ENCODE results near the gene ST3GAL4.

DNA sequence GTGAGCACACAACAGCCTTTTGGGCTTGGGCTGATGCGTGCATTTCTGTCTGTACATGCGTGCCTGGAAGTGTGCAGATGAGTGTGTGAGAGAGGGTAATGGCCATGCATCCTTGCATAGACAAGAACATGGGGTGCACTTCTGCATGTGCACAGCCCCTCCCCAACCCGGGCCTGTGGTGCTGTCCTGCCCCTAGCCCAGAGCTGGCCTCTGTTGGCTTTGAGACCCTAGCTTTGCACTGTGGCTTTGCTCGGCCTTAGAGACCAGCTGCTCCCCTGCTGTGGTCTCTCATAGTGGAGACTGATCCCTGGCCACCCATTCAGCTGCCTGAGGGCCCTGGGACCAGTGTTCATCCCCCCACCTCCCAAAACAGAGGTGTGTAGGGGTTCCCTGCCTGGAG lies 25.4 kb downstream of the ST3GAL4 start:
- TF ChIP-seq, protein P1, sequence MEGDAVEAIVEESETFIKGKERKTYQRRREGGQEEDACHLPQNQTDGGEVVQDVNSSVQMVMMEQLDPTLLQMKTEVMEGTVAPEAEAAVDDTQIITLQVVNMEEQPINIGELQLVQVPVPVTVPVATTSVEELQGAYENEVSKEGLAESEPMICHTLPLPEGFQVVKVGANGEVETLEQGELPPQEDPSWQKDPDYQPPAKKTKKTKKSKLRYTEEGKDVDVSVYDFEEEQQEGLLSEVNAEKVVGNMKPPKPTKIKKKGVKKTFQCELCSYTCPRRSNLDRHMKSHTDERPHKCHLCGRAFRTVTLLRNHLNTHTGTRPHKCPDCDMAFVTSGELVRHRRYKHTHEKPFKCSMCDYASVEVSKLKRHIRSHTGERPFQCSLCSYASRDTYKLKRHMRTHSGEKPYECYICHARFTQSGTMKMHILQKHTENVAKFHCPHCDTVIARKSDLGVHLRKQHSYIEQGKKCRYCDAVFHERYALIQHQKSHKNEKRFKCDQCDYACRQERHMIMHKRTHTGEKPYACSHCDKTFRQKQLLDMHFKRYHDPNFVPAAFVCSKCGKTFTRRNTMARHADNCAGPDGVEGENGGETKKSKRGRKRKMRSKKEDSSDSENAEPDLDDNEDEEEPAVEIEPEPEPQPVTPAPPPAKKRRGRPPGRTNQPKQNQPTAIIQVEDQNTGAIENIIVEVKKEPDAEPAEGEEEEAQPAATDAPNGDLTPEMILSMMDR (conservative IDR thresholded peaks at IDR 0.05; ENCODE audit: low read length), result no peak
- TF ChIP-seq EZH2phosphoT487 (IDR thresholded peaks at IDR 0.05; ENCODE audit: borderline replicate concordance), result no peak
